ENCODE data around the gene PPIA. TPM values are rescaled to one million over a fixed set of nuclear protein-coding genes. Genes with fewer than 3 reads are reported as not detected.

Gene PPIA
- total RNA-seq, 3 donors from 2014 or later = 1,127 to 1,313 (median 1,259) TPM

GRCh38 chr7:44750424-44750823 is 46.1 kb upstream of the PPIA start:
- no peak for DNase-seq (ENCODE audit: low spot score in 2 of 2)
- Histone ChIP-seq H3K4me3 (peak overlapping the region in 1 of 3 donors; percentile 89), H3K9me3 (no peaks in the 10 kb centered on the region), H3K27ac (no peak overlapping the region), H3K36me3 (no peaks in the 10 kb centered on the region), H3K27me3 (no peaks in the 10 kb centered on the region), H3K4me1 (peaks cover 4 to 15% of the 10 kb centered on the region in 2 donors)
- intact Hi-C loops (cut with DNase I; ENCODE audit: low total_unique reads) = no loop called here
- no peak for TF ChIP-seq POLR2AphosphoS5 (IDR thresholded peaks at IDR 0.05)
- no peak for TF ChIP-seq POLR2A (IDR thresholded peaks at IDR 0.05)
- TF ChIP-seq CTCF (IDR thresholded peaks at IDR 0.05) = no peak

GRCh38 chr7:44750921-44751571 is 45.4 kb upstream of the PPIA start:
- Histone ChIP-seq H3K36me3 (no peaks in the 10 kb centered on the region), H3K9me3 (no peaks in the 10 kb centered on the region), H3K4me3 (no peak overlapping the region), H3K27me3 (no peaks in the 10 kb centered on the region), H3K27ac (no peak overlapping the region), H3K4me1 (peaks cover 7 to 21% of the 10 kb centered on the region in 2 donors)
- DNase-seq (ENCODE audit: low spot score in 2 of 2) = no peak
- intact Hi-C loops (cut with DNase I; ENCODE audit: low total_unique reads) = no loop called here
- no peak for TF ChIP-seq POLR2AphosphoS5 (IDR thresholded peaks at IDR 0.05)
- no peak for TF ChIP-seq CTCF (IDR thresholded peaks at IDR 0.05)
- TF ChIP-seq POLR2A (IDR thresholded peaks at IDR 0.05) = no peak

- intact Hi-C loops (cut with DNase I; ENCODE audit: low total_unique reads) = no loop called here
- Histone ChIP-seq H3K9me3 (no peaks in the 10 kb centered on the region), H3K27me3 (no peaks in the 10 kb centered on the region), H3K4me3 (no peak overlapping the region), H3K36me3 (no peaks in the 10 kb centered on the region), H3K4me1 (peaks cover 9 to 30% of the 10 kb centered on the region in 2 donors), H3K27ac (no peak overlapping the region)
- TF ChIP-seq POLR2A (IDR thresholded peaks at IDR 0.05) (no peak), CTCF (IDR thresholded peaks at IDR 0.05) (no peak), POLR2AphosphoS5 (IDR thresholded peaks at IDR 0.05) (no peak)
- DNase-seq (ENCODE audit: low spot score in 2 of 2) = no peak
Observed at GRCh38 chr7:44752822-44753221, 43.7 kb upstream of the PPIA start.

GRCh38 chr7:44754802-44755697 is 41.4 kb upstream of the PPIA start:
- H3K4me3 ChIP-seq = peak overlapping the region in 1 of 3 donors; percentile 17
- DNase-seq (ENCODE audit: low spot score in 2 of 2) = no peak
- TF ChIP-seq POLR2A (IDR thresholded peaks at IDR 0.05) (no peak), CTCF (IDR thresholded peaks at IDR 0.05) (no peak), POLR2AphosphoS5 (IDR thresholded peaks at IDR 0.05) (no peak)
- peaks cover 9 to 22% of the 10 kb centered on the region in 2 donors for H3K4me1 ChIP-seq
- H3K9me3 ChIP-seq = no peaks in the 10 kb centered on the region
- intact Hi-C loops (cut with DNase I; ENCODE audit: low total_unique reads) = no loop called here
- peak overlapping the region; percentile 80 for H3K27ac ChIP-seq
- no peaks in the 10 kb centered on the region for H3K36me3 ChIP-seq
- no peaks in the 10 kb centered on the region for H3K27me3 ChIP-seq

Measured in breast epithelium (tissue), 4 donors.